Mucosa of gallbladder (tissue), 1 donor: Measurements from ENCODE around the gene PHKB. TPM values are rescaled to one million over a fixed set of nuclear protein-coding genes. Genes with fewer than 3 reads are reported as not detected.
"Not testable (repeated sequence)": the region's sequence is repeated elsewhere in the genome, so short reads cannot be mapped to it uniquely, and the experiment has no call there.

ENCODE experiments used
- DNase-seq: peaks from one replicate; pipeline ENCODE4 v3.0.0-alpha.2; 2020; ENCODE audit warnings: low spot score
- total RNA-seq: library from RNA; stranded (reverse); gene quantifications from one replicate; pipeline ENCODE4 v1.2.1, GENCODE V29; 2021
- donor health status: DM: no; HTN: no; CAD: no.

PHKB gene
- 82.6 TPM for total RNA-seq

DNA sequence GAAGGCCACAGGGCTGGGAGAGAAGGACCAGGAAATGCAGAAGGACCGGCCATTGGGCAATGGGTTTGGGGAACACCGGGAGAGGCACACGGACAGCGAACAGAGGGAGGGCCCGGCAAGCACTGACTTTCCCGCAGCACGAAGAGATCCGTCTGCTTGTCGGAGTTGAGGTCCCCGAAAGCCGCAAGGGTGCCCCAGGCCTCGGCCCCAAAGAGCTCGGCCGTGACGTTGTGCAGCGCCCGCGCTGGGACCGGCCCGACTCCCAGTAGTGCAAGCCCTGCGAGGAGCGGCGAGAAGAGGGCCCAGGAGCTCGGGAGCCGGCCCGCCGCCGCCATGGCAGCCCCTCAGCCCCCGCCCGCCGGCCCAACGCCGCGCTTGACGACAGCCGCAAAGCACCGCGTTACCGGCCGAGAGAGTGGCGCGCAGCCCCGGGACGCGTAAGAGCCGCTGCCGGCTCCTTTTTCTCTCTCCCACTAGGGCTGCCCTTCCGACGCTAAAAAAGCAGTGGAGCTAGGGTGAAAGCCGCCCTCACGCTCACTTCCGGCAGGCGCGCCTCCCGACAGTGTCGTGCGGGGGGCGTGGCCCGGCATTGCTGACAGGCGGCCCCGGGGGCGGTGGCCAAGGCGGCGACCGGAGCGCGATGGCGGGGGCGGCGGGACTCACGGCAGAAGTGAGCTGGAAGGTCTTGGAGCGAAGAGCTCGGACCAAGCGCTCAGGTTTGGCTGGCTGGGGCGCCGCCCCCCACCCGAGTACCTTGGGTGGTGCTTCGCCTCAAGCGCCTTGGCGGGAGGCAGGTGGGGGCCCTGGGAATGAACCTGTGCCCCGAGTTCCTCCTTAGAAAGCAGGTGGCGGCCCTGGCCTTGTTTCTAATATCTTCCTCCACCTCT, at the start of gene PHKB, which contains the start of gene ITFG1:
TSS of gene PHKB (plus strand) at position 621 of the 887 bp plus-strand sequence. CDS start at position 641, 20 bp downstream.
TSS of gene ITFG1 (minus strand) at position 353 of the 887 bp plus-strand sequence. CDS start at position 335, 18 bp downstream.
- peak; percentile 92 for DNase-seq

DNA sequence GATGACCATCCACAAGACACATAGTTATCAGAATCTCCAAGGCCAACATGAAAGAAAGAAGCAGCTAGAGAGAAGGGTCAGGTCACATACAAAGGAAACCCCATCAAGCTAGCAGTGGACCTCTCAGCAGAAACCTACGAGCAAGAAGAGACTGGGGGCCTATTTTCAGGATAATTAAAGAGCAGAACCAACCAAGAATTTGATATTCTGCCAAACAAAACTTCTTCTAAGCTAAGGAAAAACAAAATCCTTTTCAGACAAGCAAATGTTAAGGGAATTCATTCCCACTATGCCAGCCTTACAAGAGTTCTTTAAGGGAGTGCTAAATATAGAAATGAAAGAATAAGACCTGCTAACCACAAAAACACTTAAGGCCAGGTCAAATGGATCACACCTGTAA, 48.1 kb upstream of the PHKB start:
- no peak for DNase-seq

DNA sequence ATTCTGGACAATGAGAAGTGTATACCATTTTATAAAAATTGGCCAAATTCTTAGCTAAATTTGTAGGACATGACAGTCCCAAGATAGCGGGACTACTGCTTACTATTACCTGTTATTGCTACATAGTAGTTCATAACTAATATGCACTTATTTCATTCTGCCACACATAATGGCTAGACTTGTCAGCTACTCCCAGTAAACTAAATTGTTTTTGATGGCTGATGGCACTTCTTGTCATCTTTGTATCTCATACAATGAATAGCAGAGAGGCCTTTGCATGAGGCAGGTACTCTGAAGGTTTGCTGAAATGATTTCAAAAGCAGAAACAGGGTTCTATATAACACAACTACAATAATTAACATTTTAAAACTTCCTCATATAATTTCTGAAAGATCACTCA, 44.3 kb upstream of the PHKB start:
- DNase-seq, result no peak

DNA sequence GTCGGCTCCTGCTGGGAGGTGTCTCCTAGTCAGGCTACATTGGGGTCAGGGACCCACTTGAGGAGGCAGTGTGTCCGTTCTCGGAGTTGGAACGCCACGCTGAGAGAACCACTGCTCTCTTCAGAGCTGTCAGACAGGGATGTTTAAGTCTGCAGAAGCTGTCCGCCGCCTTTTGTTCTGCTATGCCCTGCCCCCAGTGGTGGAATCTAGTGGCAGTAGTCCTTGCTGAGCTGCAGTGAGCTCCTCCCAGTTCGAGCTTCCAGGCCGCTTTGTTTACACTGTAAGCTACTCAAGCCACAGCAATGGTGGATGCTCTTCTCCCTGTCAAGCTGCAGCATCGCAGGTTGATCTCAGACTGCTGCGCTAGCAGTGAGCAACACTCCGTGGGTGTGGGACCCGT, 36.3 kb upstream of the PHKB start:
- no peak for DNase-seq

DNA sequence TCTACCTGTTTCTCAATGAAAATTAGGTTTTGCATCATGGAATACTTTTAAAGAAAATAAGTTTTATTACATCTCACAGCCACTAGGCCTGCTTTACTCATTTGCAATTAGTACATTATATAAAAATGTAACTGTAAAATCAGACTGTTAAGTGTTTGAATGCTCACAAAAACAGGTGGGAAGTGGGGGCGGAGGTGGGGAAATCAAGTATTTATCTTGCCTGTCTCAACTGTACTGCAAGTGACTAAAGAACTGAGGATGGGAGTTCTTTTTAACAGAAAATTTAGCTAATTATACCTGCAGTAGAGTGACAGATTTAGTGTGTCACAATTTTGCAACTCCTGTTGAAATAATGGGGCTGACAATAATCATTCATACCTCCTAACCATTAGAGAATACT, 34.3 kb upstream of the PHKB start:
- DNase-seq, result no peak

DNA sequence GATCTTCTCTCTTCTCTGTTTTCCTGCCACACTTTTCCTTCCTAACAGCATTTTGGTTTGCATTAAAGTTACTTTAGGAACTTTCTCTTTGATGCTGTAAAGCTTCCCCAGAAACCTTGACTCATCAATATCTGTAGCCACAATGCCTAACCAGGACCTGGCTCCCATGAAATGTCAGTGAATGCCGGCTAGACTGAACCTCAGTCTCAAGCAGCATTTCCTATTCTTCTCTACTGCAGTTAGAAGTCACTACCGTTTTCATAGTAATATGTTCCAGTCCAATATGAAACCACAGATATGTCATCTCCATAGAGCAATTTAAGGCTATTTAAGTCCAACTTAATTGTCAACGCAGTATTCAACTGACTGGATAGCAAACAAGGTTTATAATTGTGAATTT, 29.2 kb upstream of the PHKB start:
- no peak for DNase-seq

DNA sequence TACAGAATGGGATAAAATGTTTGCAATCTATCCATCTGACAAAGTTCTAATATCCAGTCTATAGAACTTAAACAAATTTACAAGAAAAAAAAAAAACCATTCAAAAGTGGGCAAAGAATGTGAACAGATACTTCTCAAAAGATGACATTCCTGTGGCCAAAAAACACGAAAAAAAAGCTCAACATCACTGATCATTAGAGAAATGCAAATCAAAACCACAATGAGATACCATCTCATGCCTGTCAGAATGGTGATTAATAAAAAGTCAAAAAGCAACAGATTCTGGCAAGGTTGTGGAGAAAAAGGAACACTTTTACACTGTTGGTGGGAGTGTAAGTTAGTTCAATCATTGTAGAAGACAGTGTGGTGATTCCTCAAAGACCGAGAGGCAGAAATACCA, 26.9 kb upstream of the PHKB start:
- not testable (repeated sequence) for DNase-seq

DNA sequence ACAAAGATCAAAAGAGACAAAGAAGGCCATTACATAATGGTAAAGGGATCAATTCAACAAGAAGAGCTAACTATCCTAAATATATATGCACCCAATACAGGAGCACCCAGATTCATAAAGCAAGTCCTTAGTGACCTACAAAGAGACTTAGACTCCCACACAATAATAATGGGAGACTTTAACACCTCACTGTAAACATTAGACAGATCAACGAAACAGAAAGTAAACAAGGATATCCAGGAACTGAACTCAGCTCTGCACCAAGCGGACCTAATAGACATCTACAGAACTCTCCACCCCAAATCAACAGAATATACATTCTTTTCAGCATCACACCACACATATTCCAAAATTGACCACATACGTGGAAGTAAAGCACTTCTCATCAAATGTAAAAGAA, 21.1 kb upstream of the PHKB start:
- not testable (repeated sequence) for DNase-seq

DNA sequence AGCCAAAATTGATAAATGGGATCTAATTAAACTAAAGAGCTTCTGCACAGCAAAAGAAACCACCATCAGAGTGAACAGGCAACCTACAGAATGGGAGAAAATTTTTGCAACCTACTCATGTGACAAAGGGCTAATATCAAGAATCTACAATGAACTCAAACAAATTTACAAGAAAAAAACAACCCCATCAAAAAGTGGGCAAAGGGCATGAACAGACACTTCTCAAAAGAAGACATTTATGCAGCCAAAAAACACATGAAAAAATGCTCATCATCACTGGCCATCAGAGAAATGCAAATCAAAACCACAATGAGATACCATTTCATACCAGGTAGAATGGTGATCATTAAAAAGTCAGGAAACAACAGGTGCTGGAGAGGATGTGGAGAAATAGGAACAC, 18.2 kb upstream of the PHKB start:
- not testable (repeated sequence) for DNase-seq

DNA sequence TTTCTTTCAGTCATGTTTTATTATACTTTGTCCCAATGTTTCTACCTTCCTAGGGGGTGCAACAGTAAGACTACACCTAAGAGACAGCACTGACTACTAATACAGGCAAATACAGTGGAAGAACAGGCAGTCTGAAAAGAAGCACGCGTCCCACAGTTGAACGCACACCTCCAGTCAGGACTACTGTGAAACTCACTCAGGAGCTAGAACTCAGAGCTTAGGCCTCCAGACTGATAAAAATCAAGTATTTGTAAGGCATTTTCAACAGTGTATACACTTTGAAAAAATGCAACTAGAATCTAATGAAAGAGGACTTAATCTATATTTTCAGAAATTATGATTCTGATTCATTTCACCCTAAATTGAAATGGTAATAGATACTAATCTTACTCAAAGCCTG, 14.7 kb upstream of the PHKB start:
- DNase-seq, result no peak

DNA sequence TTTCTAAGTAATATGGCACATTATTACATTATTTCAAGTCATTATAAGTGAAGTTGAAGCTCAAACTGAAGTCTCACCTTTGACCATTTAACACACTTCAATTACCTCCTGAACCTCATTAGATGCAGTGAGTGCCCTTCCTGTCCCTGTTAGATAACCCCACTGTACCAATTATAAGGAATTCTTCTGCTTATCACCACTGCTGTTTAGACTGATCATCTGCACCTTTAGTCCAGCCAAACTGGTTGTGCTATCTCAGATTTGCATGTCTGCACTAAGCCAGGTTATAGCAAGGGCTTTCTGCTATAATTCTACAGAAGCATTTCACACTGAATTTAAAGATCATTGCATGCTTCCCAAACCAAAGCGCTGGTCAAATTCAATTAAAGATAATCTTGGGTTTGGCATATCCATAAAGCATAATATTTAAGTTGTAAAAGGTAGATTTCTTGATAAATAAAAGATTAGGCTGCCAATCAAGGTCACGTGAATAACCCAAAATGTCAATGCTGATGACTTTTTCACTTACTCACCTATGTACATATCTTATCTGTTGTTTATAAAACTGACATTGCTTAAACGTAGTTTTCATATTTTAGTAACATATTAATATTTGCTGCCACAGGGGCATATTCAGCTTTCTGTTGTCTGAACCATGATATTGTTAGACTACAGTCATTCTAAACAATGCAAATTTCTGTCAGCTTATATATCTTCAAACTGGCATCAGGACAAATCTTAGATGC, 12.1 kb upstream of the PHKB start:
- no peak for DNase-seq

DNA sequence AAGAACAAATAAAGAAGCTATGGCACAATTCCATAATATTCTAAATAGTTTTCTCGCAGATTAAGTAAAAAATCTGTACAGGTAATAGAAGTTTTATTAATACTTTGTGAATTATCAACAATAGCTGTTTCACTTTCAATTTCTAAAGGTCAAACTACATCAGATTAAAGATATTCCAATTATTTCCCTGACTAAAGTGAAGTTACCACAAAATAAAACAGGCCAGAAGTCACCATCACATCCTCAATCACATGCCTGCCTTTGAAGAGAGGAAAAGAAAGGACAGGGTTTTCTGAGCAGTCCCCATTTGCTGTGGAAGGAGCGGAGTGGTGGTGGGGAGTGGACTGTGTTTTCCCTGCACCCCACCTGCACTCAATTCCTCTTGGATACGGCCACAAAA, 11.3 kb upstream of the PHKB start:
- DNase-seq, result no peak

DNA sequence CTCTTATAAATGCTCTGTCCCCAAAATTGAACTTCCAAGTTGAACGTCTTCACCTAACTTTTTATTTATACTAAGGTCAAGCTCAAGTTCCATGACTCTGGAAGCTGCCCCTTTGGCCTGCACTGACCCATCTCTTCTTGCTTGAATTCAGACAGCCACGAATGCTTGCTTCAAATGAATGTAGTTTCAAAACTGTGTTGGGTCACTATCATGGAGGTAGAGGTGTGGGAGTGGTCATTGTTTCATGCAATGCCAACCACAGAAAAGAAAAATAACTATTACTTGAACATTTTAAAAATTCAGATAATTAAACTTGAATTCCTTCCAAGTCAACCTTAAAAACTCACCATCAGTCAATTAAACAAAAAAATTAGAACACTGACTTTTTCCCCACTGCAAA, 2.8 kb upstream of the PHKB start:
- no peak for DNase-seq

DNA sequence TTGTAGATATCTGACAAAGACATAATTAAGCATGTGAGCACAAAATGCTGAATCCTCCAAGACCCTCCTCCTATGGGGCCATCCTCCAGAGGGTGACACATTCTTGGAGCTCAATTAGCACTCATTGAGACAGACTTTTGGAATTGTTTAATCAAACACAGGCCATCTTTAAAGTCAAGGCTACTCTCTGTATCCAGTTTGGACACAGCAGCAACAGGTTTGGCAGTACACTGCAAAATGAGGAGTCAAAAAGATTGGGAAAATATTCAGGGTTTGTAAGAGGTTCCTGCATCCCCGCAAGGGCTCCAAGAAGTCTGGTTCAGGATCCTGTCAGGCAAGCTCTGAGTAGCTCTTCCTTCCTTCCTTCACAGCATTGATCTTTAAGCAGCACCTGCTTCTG, 1.5 kb upstream of the PHKB start:
- no peak for DNase-seq

DNA sequence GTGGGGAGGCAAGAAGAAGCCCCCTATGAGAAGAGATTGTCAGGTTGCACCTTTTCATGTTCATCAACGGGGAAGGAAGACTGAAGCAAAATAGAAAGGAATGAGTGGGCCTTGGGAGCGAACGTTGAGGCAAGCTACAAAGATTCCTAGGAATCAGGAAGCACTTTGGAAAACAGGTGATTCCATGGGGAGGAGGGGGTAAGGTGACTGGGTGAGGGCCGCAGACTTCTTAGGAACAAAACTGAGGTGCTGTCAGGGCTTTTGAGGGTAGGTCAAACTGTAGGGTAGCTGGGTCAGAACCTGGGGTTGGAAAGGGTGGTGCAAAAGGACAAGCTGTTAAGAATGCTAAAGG, 796 bp upstream of the PHKB start:
- no peak for DNase-seq

DNA sequence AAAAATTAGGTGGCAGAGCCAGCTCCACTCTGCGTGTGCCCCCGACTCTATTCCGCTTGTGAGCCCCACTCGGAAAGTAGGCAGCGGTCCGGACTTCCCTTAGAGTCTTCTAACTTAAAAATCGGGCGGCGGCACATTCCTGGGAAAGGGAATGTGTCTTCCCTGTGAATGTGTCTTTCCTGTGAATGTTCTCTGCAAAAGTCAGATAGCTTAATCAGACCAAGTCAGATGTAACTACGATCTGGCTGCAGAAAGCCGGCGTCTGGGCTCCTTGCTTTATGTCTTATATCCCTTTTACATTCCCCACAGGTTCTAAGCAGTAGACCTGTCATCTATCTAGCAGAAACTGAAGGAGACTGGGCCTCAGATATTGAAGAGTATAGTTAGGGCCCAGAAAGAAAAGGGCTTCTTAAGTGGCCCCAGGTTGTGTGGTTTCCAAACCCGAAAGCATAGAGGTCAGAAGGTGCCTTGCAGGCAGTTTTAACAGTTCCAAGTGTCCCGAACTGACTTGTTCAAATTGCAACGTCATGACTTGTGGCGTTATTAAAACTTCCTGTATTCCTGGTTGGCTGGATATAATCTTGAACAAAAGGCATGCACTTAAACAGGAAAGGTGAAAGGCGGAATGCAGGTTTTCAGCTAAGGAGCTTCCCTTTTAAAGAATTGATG, 601 bp downstream of the PHKB start:
- DNase-seq, result no peak

DNA sequence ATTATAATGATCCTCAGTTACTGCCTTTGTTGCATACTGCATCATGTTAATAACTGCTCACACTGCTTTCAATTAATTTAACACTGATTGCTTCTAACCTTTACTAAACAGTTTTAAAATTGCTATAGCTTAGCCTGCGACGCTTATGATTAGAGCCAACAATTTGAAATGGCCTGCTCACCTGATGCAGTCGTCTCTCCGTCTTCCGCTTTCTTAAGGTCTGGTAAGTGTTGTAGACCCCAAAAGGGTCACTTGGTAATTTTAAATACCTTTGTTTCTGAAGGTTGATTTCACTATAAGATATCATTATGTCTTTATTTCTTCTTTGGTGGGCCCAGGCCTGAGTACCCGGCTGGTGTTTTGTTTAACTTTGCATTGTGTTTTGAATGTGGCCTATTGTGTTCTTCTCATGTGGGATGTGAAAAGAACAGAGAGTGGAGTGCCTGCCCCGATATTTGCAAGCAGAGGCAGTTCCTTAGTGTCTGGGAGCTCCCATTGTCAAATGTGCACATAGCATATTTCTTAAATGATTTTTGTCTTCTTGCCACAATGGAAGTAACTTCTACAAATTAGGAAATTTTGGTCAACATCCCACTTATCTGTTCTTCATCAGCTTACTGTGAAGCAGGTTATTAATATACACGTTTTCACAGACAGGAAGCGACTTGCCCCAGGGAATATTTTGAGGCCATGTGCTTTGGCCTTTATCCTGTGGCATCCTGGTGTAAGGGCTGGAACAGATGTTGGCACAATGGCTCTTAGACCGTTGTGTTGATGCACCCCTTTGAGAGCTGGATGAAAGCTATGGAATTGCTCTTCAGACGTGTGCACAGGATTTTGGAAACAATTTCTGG, 2.9 kb downstream of the PHKB start:
- no peak for DNase-seq

DNA sequence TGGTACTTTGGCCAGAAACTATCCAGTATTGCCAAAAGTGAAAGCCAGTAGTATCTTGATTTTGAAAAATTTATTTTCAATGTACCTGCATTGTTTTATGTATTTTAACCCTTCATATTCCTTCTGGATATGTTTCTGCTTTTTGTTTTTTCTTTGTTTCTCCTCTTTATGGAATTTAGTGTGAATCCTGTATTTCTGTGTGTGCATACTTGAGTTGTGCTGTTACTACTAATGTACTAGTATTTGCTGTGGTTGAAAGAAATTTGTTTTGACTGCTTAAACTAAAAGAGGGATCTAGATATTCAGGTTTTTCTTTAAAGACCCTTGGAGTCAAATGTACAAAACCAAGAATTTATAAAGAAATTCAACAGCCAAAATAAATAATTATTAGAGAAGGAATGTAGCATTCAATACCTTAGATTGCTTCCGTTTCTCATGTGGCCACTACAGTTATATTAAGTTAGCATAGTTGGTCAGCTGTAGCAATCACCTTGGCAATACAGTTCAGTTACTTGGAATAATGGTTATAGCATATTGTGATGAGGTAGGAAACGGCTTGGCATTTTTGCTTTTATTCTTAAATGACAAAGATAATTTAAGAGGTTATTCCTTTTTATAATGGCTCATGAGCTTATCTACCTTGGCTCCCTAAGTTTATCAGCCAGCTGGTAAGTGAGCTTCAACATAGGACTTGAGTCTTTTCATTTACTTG, 4.9 kb downstream of the PHKB start:
- no peak for DNase-seq

DNA sequence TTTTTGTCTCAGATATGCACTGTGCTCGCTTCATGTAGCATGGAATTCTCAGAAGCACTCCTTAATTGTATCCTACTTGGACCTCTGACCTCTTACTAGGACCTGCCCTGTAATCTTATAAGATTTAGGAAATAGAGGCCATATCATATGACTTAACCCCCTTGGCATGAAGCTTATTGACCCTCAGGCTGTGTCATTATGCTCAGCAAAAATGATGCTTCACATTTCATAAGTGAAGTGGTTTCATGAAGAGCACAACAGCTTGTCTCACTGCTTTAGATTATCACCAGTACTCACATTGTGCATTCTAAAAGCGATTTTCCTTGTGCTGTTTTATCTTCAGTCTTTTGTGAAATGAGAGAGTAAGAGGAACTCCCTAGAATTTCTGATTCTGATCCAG, 6.4 kb downstream of the PHKB start:
- no peak for DNase-seq

DNA sequence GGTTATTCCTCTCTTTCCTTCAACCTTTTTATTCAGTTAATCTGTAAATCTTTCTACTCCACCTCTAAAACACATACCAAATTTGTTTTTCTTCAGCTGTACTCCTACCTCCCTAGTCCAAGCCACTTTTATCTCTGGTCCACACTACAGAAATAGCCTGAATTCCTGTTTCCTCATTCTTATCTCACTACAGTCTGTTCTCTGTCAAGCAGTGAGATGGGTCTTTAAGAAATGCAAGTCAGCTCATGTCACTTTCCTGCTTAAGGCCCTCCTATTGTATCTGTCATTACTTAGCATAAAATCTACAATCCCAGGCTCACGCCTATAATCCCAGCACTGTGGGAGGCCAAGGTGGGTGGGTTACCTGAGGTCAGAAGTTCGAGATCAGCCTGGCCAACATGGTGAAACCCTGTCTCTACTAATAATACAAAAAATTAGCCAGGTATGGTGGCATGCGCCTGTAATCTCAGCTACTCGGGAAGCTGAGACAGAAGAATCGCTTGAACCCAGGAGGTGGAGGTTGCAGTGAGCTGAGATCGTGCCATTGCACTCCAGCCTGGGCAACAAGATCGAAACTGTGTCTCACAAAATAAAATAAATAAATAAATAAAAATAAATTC, 7.0 kb downstream of the PHKB start:
- not testable (repeated sequence) for DNase-seq
